Measurements from ENCODE around the gene RAB40A. TPM values are rescaled to one million over a fixed set of nuclear protein-coding genes. Genes with fewer than 3 reads are reported as not detected.

RAB40A gene
- total RNA-seq, 1 experiment from 2014 or later: not detected

GRCh38 chrX:103503163-103503852 lies 16.0 kb downstream of the RAB40A start:
- no peak overlapping the region for H2BK120ac ChIP-seq (ENCODE audit: low read depth, low read length, poor library complexity, severe bottlenecking)
- no peak overlapping the region for H3K4me2 ChIP-seq (ENCODE audit: insufficient read depth, insufficient read length, low read length)
- H3K27ac ChIP-seq (ENCODE audit: insufficient read length, low read depth, low read length): no peak overlapping the region

More at GRCh38 chrX:103503163-103503852, 16.0 kb downstream of the RAB40A start:
- H3K79me2 ChIP-seq (ENCODE audit: insufficient read depth, low read length): no peaks in the 10 kb centered on the region
- H3T11ph ChIP-seq (ENCODE audit: low read length): no peak overlapping the region
- H3K56ac ChIP-seq (ENCODE audit: insufficient read length, low read depth, low read length): no peak overlapping the region
- no peak overlapping the region for H4K91ac ChIP-seq (ENCODE audit: insufficient read length, low read depth, low read length)
- Mint-ChIP-seq H3K27ac (0 out of 7 replicates have a peak overlapping the region, but pooled peaks of 1 of the 3 experiments have one; percentile 23), H3K36me3 (ENCODE audit: insufficient read depth in 1 of 3, low read depth in 3 of 3) (no peaks in the 10 kb centered on the region), H3K9me3 (peaks cover 0 to 50% of the 10 kb centered on the region in 2 experiments; a peak in 2 of 5 replicates), H3K4me3 (no peak overlapping the region), H3K27me3 (ENCODE audit: low read depth) (peaks cover 3% of the 10 kb centered on the region), H3K4me1 (peaks cover 3% of the 10 kb centered on the region in 2 experiments; a peak in 1 of 4 replicates)
- no peaks in the 10 kb centered on the region for H4K20me1 ChIP-seq (ENCODE audit: control insufficient read depth, insufficient read depth, insufficient read length)
- no peak overlapping the region for H4K8ac ChIP-seq (replicated peaks; ENCODE audit: insufficient read length, low read depth, low read length)
- no peak for DNase-seq
- no peak overlapping the region for H2AFZ ChIP-seq (ENCODE audit: low read length)
- no peaks in the 10 kb centered on the region for H3K27me3 ChIP-seq (ENCODE audit: insufficient read depth, low read length)
- no peak overlapping the region for H2BK15ac ChIP-seq (ENCODE audit: low read depth, low read length)
- H2BK5ac ChIP-seq (ENCODE audit: insufficient read length, low read length): no peak overlapping the region
- H3K4ac ChIP-seq (ENCODE audit: low read depth, low read length): no peak overlapping the region
- TF ChIP-seq, protein P1, sequence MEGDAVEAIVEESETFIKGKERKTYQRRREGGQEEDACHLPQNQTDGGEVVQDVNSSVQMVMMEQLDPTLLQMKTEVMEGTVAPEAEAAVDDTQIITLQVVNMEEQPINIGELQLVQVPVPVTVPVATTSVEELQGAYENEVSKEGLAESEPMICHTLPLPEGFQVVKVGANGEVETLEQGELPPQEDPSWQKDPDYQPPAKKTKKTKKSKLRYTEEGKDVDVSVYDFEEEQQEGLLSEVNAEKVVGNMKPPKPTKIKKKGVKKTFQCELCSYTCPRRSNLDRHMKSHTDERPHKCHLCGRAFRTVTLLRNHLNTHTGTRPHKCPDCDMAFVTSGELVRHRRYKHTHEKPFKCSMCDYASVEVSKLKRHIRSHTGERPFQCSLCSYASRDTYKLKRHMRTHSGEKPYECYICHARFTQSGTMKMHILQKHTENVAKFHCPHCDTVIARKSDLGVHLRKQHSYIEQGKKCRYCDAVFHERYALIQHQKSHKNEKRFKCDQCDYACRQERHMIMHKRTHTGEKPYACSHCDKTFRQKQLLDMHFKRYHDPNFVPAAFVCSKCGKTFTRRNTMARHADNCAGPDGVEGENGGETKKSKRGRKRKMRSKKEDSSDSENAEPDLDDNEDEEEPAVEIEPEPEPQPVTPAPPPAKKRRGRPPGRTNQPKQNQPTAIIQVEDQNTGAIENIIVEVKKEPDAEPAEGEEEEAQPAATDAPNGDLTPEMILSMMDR (conservative IDR thresholded peaks at IDR 0.05): no peak
- H3K18ac ChIP-seq (ENCODE audit: insufficient read length, low read depth, low read length): no peak overlapping the region
- H4K5ac ChIP-seq (ENCODE audit: insufficient read length, low read depth, low read length): no peak overlapping the region
- H3K9me3 ChIP-seq (ENCODE audit: control insufficient read depth, low read depth, low read length): no peaks in the 10 kb centered on the region
- no peak overlapping the region for H3K23ac ChIP-seq (ENCODE audit: insufficient read length, low read depth, low read length)
- H3K9ac ChIP-seq (ENCODE audit: extremely low read depth, insufficient read length, low read length): no peak overlapping the region
- no peak overlapping the region for H2AK5ac ChIP-seq (ENCODE audit: insufficient read length, low read length)
- H3K79me1 ChIP-seq (ENCODE audit: insufficient read depth, low read depth, low read length, poor library complexity, severe bottlenecking): no peaks in the 10 kb centered on the region
- no peaks in the 10 kb centered on the region for H3K4me1 ChIP-seq (ENCODE audit: insufficient read depth, low read length)
- H2BK20ac ChIP-seq (ENCODE audit: low read depth, low read length, poor library complexity, severe bottlenecking): no peak overlapping the region
- H3K14ac ChIP-seq (ENCODE audit: insufficient read depth, low read length): no peak overlapping the region
- no peaks in the 10 kb centered on the region for H3K23me2 ChIP-seq (ENCODE audit: insufficient read length, low read depth, low read length, poor library complexity, severe bottlenecking)
- no CpG with 5 or more reads among the region's 8 CpGs for WGBS (ENCODE audit: extremely low coverage, insufficient read length, low lambda C conversion rate)
- no peak overlapping the region for H2BK12ac ChIP-seq (ENCODE audit: insufficient read length, low read depth, low read length)
